HepG2 (cell line): Measurements from ENCODE around the gene CEP164. TPM values are rescaled to one million over a fixed set of nuclear protein-coding genes. Genes with fewer than 3 reads are reported as not detected.

Experiments used
- CBX1 ChIP-seq: IDR thresholded peaks from one replicate; pipeline ENCODE4 v1.6.1; 2016; ENCODE audit warnings: antibody characterized with exemption, low read depth
- DNMT3B ChIP-seq: conservative IDR thresholded peaks from 2 replicates; pipeline ENCODE4 v1.6.1; 2016; ENCODE audit warnings: missing biosample characterization, control low read depth
- FOXJ3 ChIP-seq: sonication (generic); formaldehyde crosslinking; IDR thresholded peaks from 2 replicates; pipeline ENCODE4 v1.4.0; 2020; ENCODE audit warnings: missing genetic modification reagents, mild to moderate bottlenecking, borderline replicate concordance
- FOXK2 ChIP-seq: fragments of 450-650 bp; IDR thresholded peaks from 2 replicates; pipeline ENCODE4 v1.6.1; 2016
- HIC2 ChIP-seq: sonication (generic); formaldehyde crosslinking; IDR thresholded peaks from 2 replicates; pipeline ENCODE4 v1.9.0; 2022; ENCODE audit warnings: low read depth, missing genetic modification reagents
- KAT8 ChIP-seq: IDR thresholded peaks from 2 replicates; pipeline ENCODE4 v1.6.1; 2016; ENCODE audit warnings: missing genetic modification reagents, missing compliant biosample characterization
- PAF1 ChIP-seq: IDR thresholded peaks from 2 replicates; pipeline ENCODE4 v1.6.1; 2016; ENCODE audit warnings: missing genetic modification reagents, missing compliant biosample characterization
- PCBP1 ChIP-seq: fragments of 200-400 bp; formaldehyde crosslinking; IDR thresholded peaks from 2 replicates; pipeline ENCODE4 v1.6.1; 2017; ENCODE audit warnings: mild to moderate bottlenecking, low read depth, low read length, borderline replicate concordance
- REST ChIP-seq, 2 experiments: IDR thresholded peaks; 2 replicates each; pipeline ENCODE4 v1.6.1; 2011 to 2012; ENCODE audit warnings: low read length in 2 of 2, borderline replicate concordance in 1 of 2, low read depth in 1 of 2, mild to moderate bottlenecking in 1 of 2, moderate library complexity in 1 of 2
- SAFB2 ChIP-seq: sonication (generic); formaldehyde crosslinking; IDR thresholded peaks from 2 replicates; pipeline ENCODE4 v1.5.1; 2020; ENCODE audit warnings: missing genetic modification reagents, low read depth, mild to moderate bottlenecking, borderline replicate concordance
- SALL1 ChIP-seq: sonication (generic); formaldehyde crosslinking; IDR thresholded peaks from 2 replicates; pipeline ENCODE4 v1.8.0; 2022; ENCODE audit warnings: mild to moderate bottlenecking, missing genetic modification reagents
- SMAD3 ChIP-seq: sonication (generic); formaldehyde crosslinking; IDR thresholded peaks from 2 replicates; pipeline ENCODE4 v1.4.0; 2020; ENCODE audit warnings: missing genetic modification reagents
- SMAD9 ChIP-seq: sonication (generic); formaldehyde crosslinking; IDR thresholded peaks from 2 replicates; pipeline ENCODE4 v1.5.1; 2020; ENCODE audit warnings: mild to moderate bottlenecking, missing genetic modification reagents
- SMYD3 ChIP-seq: sonication (generic); formaldehyde crosslinking; IDR thresholded peaks from 2 replicates; pipeline ENCODE4 v1.8.1; 2023; ENCODE audit warnings: mild to moderate bottlenecking, missing genetic modification reagents
- SUZ12 ChIP-seq: fragments of 150-350 bp; IDR thresholded peaks from 2 replicates; pipeline ENCODE4 v1.6.1; 2014; ENCODE audit warnings: low read depth, low read length
- TCF7L2 ChIP-seq: IDR thresholded peaks from 2 replicates; pipeline ENCODE4 v1.6.1; 2011; ENCODE audit warnings: mild to moderate bottlenecking, low read depth, low read length, moderate library complexity
- ZGPAT ChIP-seq: IDR thresholded peaks from 2 replicates; pipeline ENCODE4 v1.6.1; 2016; ENCODE audit warnings: mild to moderate bottlenecking
- ZNF17 ChIP-seq: sonication (generic); formaldehyde crosslinking; IDR thresholded peaks from 2 replicates; pipeline ENCODE4 v1.5.0; 2020; ENCODE audit warnings: mild to moderate bottlenecking, missing genetic modification reagents
- ZNF33B ChIP-seq: sonication (generic); formaldehyde crosslinking; IDR thresholded peaks from 2 replicates; pipeline ENCODE4 v1.5.1; 2020; ENCODE audit warnings: mild to moderate bottlenecking, missing genetic modification reagents
- ZNF496 ChIP-seq: sonication (generic); formaldehyde crosslinking; IDR thresholded peaks from 2 replicates; pipeline ENCODE4 v1.8.1; 2023; ENCODE audit warnings: mild to moderate bottlenecking, moderate library complexity, missing genetic modification reagents; ENCODE audit not compliant: insufficient replicate concordance
- ZNF513 ChIP-seq: sonication (generic); formaldehyde crosslinking; conservative IDR thresholded peaks from 2 replicates; pipeline ENCODE4 v1.5.0; 2020; ENCODE audit warnings: missing genetic modification reagents
- ZNF619 ChIP-seq: sonication (generic); formaldehyde crosslinking; IDR thresholded peaks from 2 replicates; pipeline ENCODE4 v1.4.0; 2020; ENCODE audit warnings: mild to moderate bottlenecking, missing genetic modification reagents
- ZNF709 ChIP-seq: sonication (generic); formaldehyde crosslinking; IDR thresholded peaks from 2 replicates; pipeline ENCODE4 v1.5.0; 2020; ENCODE audit warnings: mild to moderate bottlenecking, missing genetic modification reagents
- polyA plus RNA-seq, 8 experiments: library from polyadenylated mRNA; depleted of rRNA in 3 of 8; stranded (reverse) in 7 of 8; unstranded in 1 of 8; fragments of >200 nt; fragmentation: Illumina TruSeq in 4 of 8; extraction: Trizol in 4 of 8; gene quantifications; 2 replicates each; pipeline versions ENCODE4 v1.2.1 to v1.2.3, GENCODE V29; 2011 to 2016; ENCODE audit warnings: low read depth in 4 of 8, missing spikeins in 1 of 8, mixed read lengths in 1 of 8; ENCODE audit not compliant: insufficient read depth in 1 of 8
- total RNA-seq, 5 experiments: library from RNA; depleted of rRNA; stranded (reverse); fragments of >200 nt; fragmentation: Illumina TruSeq; extraction: Trizol; gene quantifications; 2 replicates each; pipeline ENCODE4 v1.2.3, GENCODE V29; 2016; ENCODE audit warnings: low read depth in 1 of 5

Gene CEP164
- total and polyA plus RNA-seq, 2 of the 13 experiments (the other 11 are each of a cell fraction or from before 2014, with no cell fraction given), result 11.4 to 15.2 TPM

- no peak for TF ChIP-seq HIC2 (CRISPR knock-in tag)
- no peak for TF ChIP-seq SMAD9
- no peak for TF ChIP-seq CBX1
- TF ChIP-seq DNMT3B (CRISPR knock-in tag), result no peak
- TF ChIP-seq SMAD3, result no peak
- peak; percentile 31 for TF ChIP-seq ZGPAT
- 0 out of 2 replicates have a peak, but pooled peaks have one; percentile 23 for TF ChIP-seq FOXJ3 (CRISPR knock-in tag)
- no peak for TF ChIP-seq PCBP1
- TF ChIP-seq SUZ12, result no peak
- TF ChIP-seq PAF1 (CRISPR knock-in tag), result no peak
- TF ChIP-seq KAT8, result peak; percentile 57; the same call in 1 of the 2 replicates
- no peak for TF ChIP-seq ZNF17
- no peak for TF ChIP-seq ZNF709 (CRISPR knock-in tag)
- peak; percentile 25 for TF ChIP-seq SALL1 (CRISPR knock-in tag)
- TF ChIP-seq REST (IDR thresholded peaks at IDR 0.05; ENCODE audit: borderline replicate concordance in 1 of 2, low read depth in 1 of 2, low read length in 2 of 2), result no peak
- TF ChIP-seq ZNF496, result no peak
- TF ChIP-seq FOXK2, result 0 out of 2 replicates have a peak, but pooled peaks have one; percentile 20
- TF ChIP-seq ZNF33B (CRISPR knock-in tag), result no peak
- no peak; the same call in 1 of the 2 replicates for TF ChIP-seq ZNF619
- TF ChIP-seq TCF7L2, result no peak
- no peak for TF ChIP-seq SAFB2 (CRISPR knock-in tag)
- TF ChIP-seq SMYD3 (CRISPR knock-in tag), result 0 out of 2 replicates have a peak, but pooled peaks have one; percentile 18
- no peak for TF ChIP-seq ZNF513 (CRISPR knock-in tag)
Measured at GRCh38 chr11:117327567-117328374, at the start of gene CEP164 (continued).
